HG03066 (cell line): ENCODE results near the gene MYO7B.

Source experiments
- ATAC-seq: cut with Tn5 transposase; IDR thresholded peaks from one replicate; pipeline ENCODE4 v1.9.1; 2021; ENCODE audit warnings: low read depth; ENCODE audit not compliant: unreplicated experiment

MYO7B gene

GRCh38 chr2:127655209-127656073, 120.0 kb downstream of the MYO7B start:
- no peak for ATAC-seq

GRCh38 chr2:127656569-127657231, 121.2 kb downstream of the MYO7B start:
- no peak for ATAC-seq

GRCh38 chr2:127657232-127657595, 121.7 kb downstream of the MYO7B start:
- ATAC-seq = no peak

- ATAC-seq = no peak
These were observed 122.7 kb downstream of the MYO7B start for GRCh38 chr2:127658146-127658545.

- ATAC-seq = no peak
These were observed 123.3 kb downstream of the MYO7B start for GRCh38 chr2:127658641-127659407.

- no peak for ATAC-seq
These were observed 124.2 kb downstream of the MYO7B start for GRCh38 chr2:127659408-127660290.

GRCh38 chr2:127660291-127660578, 124.8 kb downstream of the MYO7B start:
- no peak for ATAC-seq

GRCh38 chr2:127661072-127661649, 125.7 kb downstream of the MYO7B start:
- ATAC-seq = no peak

- ATAC-seq = no peak
These were observed 126.5 kb downstream of the MYO7B start for GRCh38 chr2:127661949-127662510.

GRCh38 chr2:127662937-127663565, 127.6 kb downstream of the MYO7B start:
- no peak for ATAC-seq

GRCh38 chr2:127663566-127664064, 128.1 kb downstream of the MYO7B start:
- no peak for ATAC-seq

GRCh38 chr2:127664065-127664894, 128.8 kb downstream of the MYO7B start:
- no peak for ATAC-seq

GRCh38 chr2:127664895-127665225, 129.4 kb downstream of the MYO7B start:
- ATAC-seq = no peak

GRCh38 chr2:127665267-127665893, 129.9 kb downstream of the MYO7B start:
- no peak for ATAC-seq

GRCh38 chr2:127669056-127669455, 133.6 kb downstream of the MYO7B start:
- no peak for ATAC-seq

GRCh38 chr2:127670055-127670956, 134.8 kb downstream of the MYO7B start:
- no peak for ATAC-seq

- no peak for ATAC-seq
These were observed 135.4 kb downstream of the MYO7B start for GRCh38 chr2:127670957-127671290.
